Measurements from ENCODE around the gene TTC7B. TPM values are rescaled to one million over a fixed set of nuclear protein-coding genes. Genes with fewer than 3 reads are reported as not detected.

The TTC7B gene
- polyA plus RNA-seq, 1 donor from 2014 or later: 19.9 TPM

GRCh38 chr14:90547968-90548367, 268.3 kb downstream of the TTC7B start:
- Histone ChIP-seq H3K9me2 (ENCODE audit: insufficient read depth, low read length) (no peaks in the 10 kb centered on the region), H3K79me2 (replicated peaks; ENCODE audit: insufficient read depth, low read length) (no peaks in the 10 kb centered on the region), H3K9ac (ENCODE audit: low read length) (no peak overlapping the region), H3K27me3 (ENCODE audit: insufficient read depth, low read depth, low read length) (no peaks in the 10 kb centered on the region), H3K4me3 (ENCODE audit: low read length) (no peak overlapping the region), H3K27ac (ENCODE audit: low read length) (no peak overlapping the region), H3K4me2 (ENCODE audit: low read length) (no peak overlapping the region), H3F3A (ENCODE audit: insufficient read depth, low read length, poor library complexity, severe bottlenecking) (no peaks in the 10 kb centered on the region), H3K9me3 (ENCODE audit: low read length) (no peaks in the 10 kb centered on the region), H3K36me3 (ENCODE audit: insufficient read depth, low read length) (no peaks in the 10 kb centered on the region), H4K20me1 (ENCODE audit: insufficient read depth) (no peaks in the 10 kb centered on the region), H2AFZ (ENCODE audit: low read depth, low read length) (no peak overlapping the region)
- no peak for TF ChIP-seq REST (IDR thresholded peaks at IDR 0.05; ENCODE audit: borderline replicate concordance)
- TF ChIP-seq POLR2AphosphoS5 (IDR thresholded peaks at IDR 0.05): no peak
- no peak for TF ChIP-seq MXI1 (conservative IDR thresholded peaks at IDR 0.05; ENCODE audit: poor library complexity, severe bottlenecking)
- no peak for TF ChIP-seq RAD21 (conservative IDR thresholded peaks at IDR 0.05)
- TF ChIP-seq CTCF (IDR thresholded peaks at IDR 0.05; ENCODE audit: poor library complexity, severe bottlenecking): no peak
- TF ChIP-seq TAF1 (IDR thresholded peaks at IDR 0.05; ENCODE audit: low read depth): no peak
- TF ChIP-seq SMC3 (conservative IDR thresholded peaks at IDR 0.05; ENCODE audit: poor library complexity): no peak
- TF ChIP-seq EP300 (conservative IDR thresholded peaks at IDR 0.05; ENCODE audit: poor library complexity, severe bottlenecking): no peak
- TF ChIP-seq EZH2 (IDR thresholded peaks at IDR 0.05; ENCODE audit: borderline replicate concordance, insufficient read depth, low read length, poor library complexity, severe bottlenecking): no peak

- H2AFZ ChIP-seq (ENCODE audit: low read depth, low read length): no peak overlapping the region
- H3K27ac ChIP-seq (ENCODE audit: low read length): no peak overlapping the region
- H3F3A ChIP-seq (ENCODE audit: insufficient read depth, low read length, poor library complexity, severe bottlenecking): no peaks in the 10 kb centered on the region
- H4K20me1 ChIP-seq (ENCODE audit: insufficient read depth): no peaks in the 10 kb centered on the region
- H3K36me3 ChIP-seq (ENCODE audit: insufficient read depth, low read length): no peaks in the 10 kb centered on the region
- H3K27me3 ChIP-seq (ENCODE audit: insufficient read depth, low read depth, low read length): no peaks in the 10 kb centered on the region
- H3K79me2 ChIP-seq (replicated peaks; ENCODE audit: insufficient read depth, low read length): no peaks in the 10 kb centered on the region
- H3K9me2 ChIP-seq (ENCODE audit: insufficient read depth, low read length): no peaks in the 10 kb centered on the region
- no peak for TF ChIP-seq SMC3 (conservative IDR thresholded peaks at IDR 0.05; ENCODE audit: poor library complexity)
- TF ChIP-seq EZH2 (IDR thresholded peaks at IDR 0.05; ENCODE audit: borderline replicate concordance, insufficient read depth, low read length, poor library complexity, severe bottlenecking): no peak
- TF ChIP-seq RAD21 (conservative IDR thresholded peaks at IDR 0.05): no peak
- no peak for TF ChIP-seq CTCF (IDR thresholded peaks at IDR 0.05; ENCODE audit: poor library complexity, severe bottlenecking)
- TF ChIP-seq REST (IDR thresholded peaks at IDR 0.05; ENCODE audit: borderline replicate concordance): no peak
- TF ChIP-seq EP300 (conservative IDR thresholded peaks at IDR 0.05; ENCODE audit: poor library complexity, severe bottlenecking): no peak
- no peak for TF ChIP-seq POLR2AphosphoS5 (IDR thresholded peaks at IDR 0.05)
- TF ChIP-seq MXI1 (conservative IDR thresholded peaks at IDR 0.05; ENCODE audit: poor library complexity, severe bottlenecking): no peak
- no peak for TF ChIP-seq TAF1 (IDR thresholded peaks at IDR 0.05; ENCODE audit: low read depth)
- no peaks in the 10 kb centered on the region for H3K9me3 ChIP-seq (ENCODE audit: low read length)
- no peak overlapping the region for H3K9ac ChIP-seq (ENCODE audit: low read length)
- H3K4me3 ChIP-seq (ENCODE audit: low read length): no peak overlapping the region
- H3K4me2 ChIP-seq (ENCODE audit: low read length): no peak overlapping the region
These were observed 269.0 kb downstream of the TTC7B start for GRCh38 chr14:90547250-90547649.
